Effector CD8-positive, alpha-beta T cell (primary cell): ENCODE measurements around the gene GPBAR1.
A peak's percentile ranks its signal among the peaks of the same experiment; 100 is the strongest.

Experiments used
- DNase-seq: peaks from one replicate; lab custom pipeline; 2025; lab: John Stamatoyannopoulos, UW

The GPBAR1 gene

DNA sequence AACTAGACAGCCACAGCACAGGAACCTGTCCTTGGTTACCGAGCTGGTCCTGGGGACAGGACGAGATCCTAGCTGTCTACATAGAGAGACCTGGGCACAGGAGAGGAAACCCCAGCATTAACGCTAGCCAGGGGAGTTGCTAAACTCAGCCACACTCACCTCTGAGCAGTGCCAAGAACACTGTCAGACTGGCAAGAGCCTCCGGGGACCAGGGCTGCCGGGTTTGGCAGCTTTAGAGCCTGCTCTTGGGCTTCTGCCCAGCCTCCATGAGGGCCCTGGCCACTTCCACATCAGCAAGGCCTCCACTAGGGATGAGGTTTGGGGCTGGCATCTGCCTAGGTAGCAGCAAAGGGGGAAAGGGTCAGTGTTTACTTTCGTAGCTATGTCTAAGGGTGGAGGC is 24.8 kb downstream of the GPBAR1 start:
- no peak for DNase-seq

GRCh38 chr2:218286570-218287459 is 26.0 kb downstream of the GPBAR1 start:
- DNase-seq, result peak; percentile 70

DNA sequence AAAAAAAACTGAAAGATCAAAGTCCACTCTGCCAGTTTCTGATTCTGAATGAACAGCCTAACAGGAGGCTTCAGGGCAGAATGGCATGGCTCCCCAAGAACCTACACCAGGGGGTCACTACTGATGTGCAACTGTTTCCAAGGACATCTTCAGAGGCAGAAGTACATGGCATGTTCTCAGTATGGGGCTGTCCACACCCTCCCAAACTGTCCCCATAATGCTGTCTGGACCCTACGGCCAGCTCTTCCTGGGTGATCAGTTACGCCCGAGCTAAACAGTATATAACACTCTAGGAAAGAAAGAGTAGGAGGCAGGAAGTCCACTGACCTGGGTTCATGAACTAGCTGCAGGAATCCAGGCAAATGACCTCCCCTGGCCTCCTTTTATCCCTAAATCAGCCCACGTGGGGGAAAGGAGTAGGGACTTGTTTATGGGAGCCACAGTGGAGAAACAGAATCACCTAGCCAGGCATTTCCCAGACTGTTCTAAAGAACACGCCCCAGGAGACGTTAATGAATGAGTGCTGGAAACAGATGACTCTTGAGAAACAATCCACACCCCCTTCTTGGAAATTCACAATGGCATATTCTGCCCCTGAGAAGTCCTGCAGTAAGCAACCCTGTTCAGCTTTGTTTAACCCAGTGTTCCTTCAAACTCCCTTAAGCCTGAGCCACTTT is 29.0 kb downstream of the GPBAR1 start:
- no peak for DNase-seq

GRCh38 chr2:218290316-218291261 is 29.8 kb downstream of the GPBAR1 start:
- peak; percentile 25 for DNase-seq

DNA sequence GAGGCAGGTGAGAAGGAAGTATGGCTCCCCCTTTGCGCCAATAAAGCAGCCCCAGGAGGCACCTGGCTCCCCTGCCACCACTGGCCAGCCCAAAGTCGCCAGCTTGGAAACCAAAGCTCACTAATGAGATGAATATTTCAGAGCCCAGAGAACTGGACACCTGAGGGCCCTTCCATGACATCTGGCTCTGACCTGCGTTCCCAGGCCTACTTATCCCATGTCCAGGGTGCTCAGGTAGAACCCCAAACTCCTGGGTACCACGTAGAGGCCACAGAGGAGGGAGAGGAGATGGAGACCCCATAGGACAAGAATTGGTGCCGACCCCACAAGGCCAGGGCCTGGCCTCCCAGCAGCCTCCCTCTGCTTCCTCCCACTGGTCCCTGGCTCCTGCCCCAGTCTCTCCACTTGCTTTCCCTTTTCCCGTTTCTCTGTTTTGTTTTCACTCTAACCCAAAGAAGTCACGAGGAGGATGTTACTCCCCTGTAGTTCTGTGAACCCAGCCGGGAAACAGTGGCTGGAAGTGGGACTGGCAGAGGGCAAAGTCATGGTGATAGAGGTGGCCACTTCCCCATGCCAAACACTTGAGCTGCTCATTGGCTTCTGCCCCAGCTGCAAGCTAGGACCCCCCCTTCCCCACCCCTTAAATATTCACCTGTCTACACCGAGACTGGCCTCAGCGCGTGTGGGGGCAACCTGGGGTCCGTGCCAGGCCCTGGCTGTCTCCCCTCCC is 30.7 kb downstream of the GPBAR1 start:
- DNase-seq, result no peak

GRCh38 chr2:218292048-218293014 is 31.5 kb downstream of the GPBAR1 start, which contains the start of gene TMBIM1:
Gene TMBIM1 (minus strand): TSS chr2:218292503. CDS start chr2:218282141, 10,362 bp downstream.
- peak; percentile 68 for DNase-seq

DNA sequence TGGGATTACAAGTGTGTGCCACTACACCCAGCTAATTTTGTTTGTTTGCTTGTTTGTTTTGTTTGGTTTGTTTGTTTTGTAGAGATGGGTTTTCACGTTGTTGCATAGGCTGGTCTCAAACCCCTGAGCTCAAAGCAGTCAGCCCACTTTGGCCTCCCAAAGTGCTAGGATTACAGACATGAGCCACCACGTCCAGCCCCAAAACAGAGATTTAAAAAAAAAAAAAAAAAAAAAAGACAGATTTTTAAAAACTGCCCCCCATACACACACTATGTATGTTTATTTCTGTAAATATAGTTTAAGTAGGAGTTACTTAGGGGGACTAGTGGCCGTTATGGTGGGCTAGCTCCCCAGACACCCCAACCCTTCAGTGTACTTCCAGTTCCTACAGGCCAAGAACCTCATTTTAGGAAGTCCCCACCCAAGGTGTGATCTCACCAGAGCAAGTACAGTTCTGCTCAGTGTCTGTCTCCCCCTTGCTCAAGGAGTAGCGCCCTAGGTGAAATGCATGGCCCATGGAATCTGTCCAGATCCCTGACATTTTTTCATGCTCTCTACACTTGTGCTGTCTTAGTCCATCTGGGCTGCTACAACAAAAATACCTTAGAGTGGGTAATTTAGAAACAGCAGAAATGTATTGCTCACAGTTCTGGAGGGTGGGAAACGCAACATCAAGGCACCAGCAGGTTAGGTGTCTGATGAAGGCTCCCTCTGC is 33.1 kb downstream of the GPBAR1 start:
- no peak for DNase-seq

- no peak for DNase-seq
Observed at GRCh38 chr2:218294430-218295022, 33.7 kb downstream of the GPBAR1 start.

- no peak for DNase-seq
Observed at GRCh38 chr2:218295029-218295428, 34.2 kb downstream of the GPBAR1 start.

GRCh38 chr2:218296200-218296599 is 35.4 kb downstream of the GPBAR1 start:
- DNase-seq, result no peak

- no peak for DNase-seq
Observed at GRCh38 chr2:218296847-218297246, 36.0 kb downstream of the GPBAR1 start.

DNA sequence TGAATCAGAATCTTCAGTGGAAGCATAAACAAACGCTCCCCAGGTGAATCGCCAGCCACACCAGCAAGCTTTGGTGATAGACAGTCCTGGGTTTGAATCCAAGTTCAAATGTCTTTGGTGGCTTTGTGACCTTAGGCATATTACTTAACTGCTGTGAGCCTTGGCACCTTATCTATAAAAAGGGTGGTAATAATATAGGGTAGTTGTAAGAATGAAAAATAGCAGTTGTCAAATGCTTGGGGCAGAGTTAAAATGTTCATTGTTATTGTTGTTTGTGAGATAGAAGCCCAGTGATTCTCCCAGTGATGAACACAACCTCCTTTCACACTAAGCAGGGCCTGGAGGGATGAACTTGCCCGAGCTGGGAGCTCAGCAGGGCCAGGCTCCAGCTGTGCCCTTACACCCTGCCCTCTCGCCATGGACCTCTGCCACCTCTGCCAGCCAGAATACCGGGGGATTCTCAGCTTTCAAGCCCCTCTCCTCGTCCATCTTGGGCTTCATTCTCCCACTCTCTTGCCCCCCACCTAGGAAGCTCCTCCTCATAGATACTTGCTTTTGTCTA is 37.6 kb downstream of the GPBAR1 start:
- no peak for DNase-seq

- no peak for DNase-seq
Observed at GRCh38 chr2:218300141-218300540, 39.3 kb downstream of the GPBAR1 start.

DNA sequence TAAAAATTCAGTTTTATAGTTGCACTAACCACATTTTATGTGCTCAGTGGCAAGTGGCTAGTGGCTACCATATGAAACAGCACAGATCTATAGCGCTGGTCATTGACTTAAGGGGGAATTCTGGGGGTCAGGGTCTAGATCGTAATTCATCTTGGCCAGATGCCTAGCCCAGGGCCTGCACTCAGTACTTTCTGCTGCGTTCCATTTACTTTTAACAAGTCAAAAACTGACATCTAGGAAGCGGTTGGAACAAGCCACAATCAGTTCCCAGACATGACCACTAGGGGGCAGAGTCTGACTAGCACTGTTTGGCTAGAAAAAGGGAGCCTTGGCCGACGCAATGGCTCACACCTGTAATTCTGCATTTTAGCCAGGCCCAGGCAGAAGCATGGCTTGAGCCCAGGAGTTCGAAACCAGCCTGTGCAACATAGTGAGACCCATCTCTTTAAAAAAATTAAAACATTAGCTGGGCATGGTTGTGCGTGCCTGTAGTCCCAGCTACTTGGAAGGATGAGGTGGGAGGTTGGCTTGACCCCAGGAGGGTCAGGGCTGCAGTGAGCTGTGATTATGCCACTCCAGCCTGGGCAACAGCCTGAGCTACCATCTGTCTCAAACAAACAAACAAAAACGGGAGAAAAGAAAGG is 40.5 kb downstream of the GPBAR1 start:
- DNase-seq, result peak; percentile 80

GRCh38 chr2:218305383-218305782 is 44.6 kb downstream of the GPBAR1 start:
- no peak for DNase-seq

- no peak for DNase-seq
Observed at GRCh38 chr2:218306184-218306920, 45.5 kb downstream of the GPBAR1 start.

- no peak for DNase-seq
Observed at GRCh38 chr2:218307415-218308090, 46.7 kb downstream of the GPBAR1 start.
